Stimulated activated CD4-positive, alpha-beta T cell treated with anti-CD3 and anti-CD28 coated beads, Interleukin-4, amount 100 ng/mL, for 48 hours (primary cell): ENCODE results near the gene HTR1D.
"Not testable (repeated sequence)": the region's sequence is repeated elsewhere in the genome, so short reads cannot be mapped to it uniquely, and the experiment has no call there.

Experiments
- DNase-seq, 2 donors: peaks; one replicate each; pipeline ENCODE4 v3.0.0-alpha.2; 2020; ENCODE audit warnings: low read depth in 2 of 2

Gene HTR1D

GRCh38 chr1:23216771-23217420, 406 bp downstream of the HTR1D start:
- DNase-seq, result peak; percentile 8 to 39

- no peak for DNase-seq
Measured at GRCh38 chr1:23215751-23216449, 1.4 kb downstream of the HTR1D start.

- DNase-seq, result no peak
Measured at GRCh38 chr1:23215291-23215690, 2.0 kb downstream of the HTR1D start.

DNA sequence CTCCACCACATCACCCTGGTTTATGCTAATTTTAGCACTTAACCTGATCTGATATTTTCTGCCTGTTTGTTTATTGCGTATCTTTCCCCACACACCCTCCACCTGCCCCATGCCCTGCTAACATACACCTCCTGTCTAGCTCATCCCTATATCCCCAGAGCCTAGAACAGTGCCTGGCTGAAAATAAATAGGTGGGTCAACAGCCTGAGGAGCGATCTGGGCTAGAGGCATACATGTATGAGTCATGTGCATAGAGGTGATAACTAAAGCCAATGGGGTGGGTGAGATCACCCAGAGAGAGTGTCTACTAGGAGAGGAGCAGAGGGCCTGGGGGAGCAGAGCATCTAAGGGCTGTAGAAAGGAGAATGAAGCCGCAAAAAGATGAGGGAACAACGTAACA, 2.7 kb downstream of the HTR1D start:
- DNase-seq, result no peak

DNA sequence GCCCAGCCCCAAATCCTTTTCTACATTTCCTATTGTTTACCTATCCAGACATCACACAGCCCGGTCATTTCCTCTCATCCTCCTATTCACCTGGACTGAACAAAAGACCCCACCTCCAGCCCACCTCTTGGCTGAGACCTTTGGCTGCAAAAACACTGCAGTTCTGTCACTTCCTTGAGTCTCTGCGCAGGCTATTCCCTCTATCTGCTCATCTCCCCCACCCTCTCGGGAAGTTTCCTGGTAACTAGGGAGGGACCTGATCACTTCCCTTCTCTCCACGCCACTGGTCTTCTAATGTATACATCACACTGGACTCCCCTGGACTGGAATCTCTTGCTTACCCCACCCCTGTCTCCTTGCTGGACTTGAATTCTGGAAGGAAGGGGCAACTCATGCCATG, 5.3 kb downstream of the HTR1D start:
- DNase-seq, result no peak

- DNase-seq, result no peak
Measured at GRCh38 chr1:23210963-23211362, 6.3 kb downstream of the HTR1D start.

DNA sequence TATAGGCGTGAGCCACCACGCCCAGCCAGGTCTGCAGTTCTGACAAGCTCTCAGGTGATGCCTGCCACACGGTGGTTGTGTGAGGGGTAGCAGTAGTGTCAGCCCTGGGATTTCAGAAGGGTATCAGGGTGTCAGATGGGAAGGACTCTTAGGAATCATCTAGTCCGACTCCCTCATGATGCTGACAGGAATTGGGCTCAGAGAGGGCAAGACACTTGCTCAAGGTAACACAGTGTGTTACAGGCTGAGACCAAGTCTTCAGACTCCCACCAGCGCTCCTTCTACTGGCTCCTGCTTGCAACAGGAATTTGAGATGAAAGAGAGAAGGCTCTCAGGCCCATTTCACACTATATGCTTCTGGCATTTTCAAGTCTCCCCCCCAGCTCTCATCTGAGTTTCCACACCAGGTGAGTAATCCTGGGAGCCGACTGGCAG, 6.9 kb downstream of the HTR1D start:
- no peak for DNase-seq

- DNase-seq, result no peak
Measured at GRCh38 chr1:23209770-23210169, 7.5 kb downstream of the HTR1D start.

DNA sequence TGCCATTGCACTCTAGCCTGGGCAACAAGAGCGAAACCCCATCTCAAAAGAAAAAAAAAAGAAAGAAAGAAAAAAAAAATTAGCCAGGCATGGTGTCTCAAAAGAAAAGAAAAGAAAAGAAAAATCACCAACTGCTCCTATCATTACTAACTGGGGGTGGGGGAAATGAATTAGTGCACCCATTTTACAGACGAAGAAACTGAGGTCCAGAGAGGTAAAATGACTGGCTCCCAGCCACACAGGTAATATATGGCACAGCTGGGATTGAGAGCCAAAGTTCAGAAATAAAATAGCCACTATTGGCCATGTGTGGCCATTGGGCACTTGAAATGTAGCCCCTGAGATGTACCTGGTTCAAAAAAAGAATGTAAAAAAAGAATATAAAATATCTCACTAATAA, 8.8 kb downstream of the HTR1D start:
- DNase-seq, result no peak

- not testable (repeated sequence) for DNase-seq
Measured at GRCh38 chr1:23207733-23208132, 9.6 kb downstream of the HTR1D start.

- no peak for DNase-seq
Measured at GRCh38 chr1:23202263-23202749, 15.0 kb downstream of the HTR1D start.

DNA sequence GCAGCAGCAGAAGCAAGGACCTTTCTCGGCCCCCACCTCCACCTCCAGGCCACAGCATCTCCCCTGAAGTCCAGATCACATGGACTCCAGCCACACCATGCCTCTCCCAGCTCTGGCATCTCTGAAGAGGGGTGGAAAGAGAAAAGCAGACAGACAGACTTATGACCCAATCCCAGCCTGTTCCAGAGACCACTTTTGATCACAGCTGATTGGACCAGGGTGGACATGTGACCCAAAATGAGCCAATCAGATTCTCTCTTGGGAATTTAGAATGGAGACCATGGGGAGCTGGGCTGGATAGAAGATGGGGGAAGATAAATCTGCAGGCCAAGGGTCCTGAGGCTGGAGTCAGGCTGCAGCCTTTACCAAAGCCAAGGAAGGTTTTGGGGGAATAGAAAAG, 16.4 kb downstream of the HTR1D start:
- DNase-seq, result no peak

DNA sequence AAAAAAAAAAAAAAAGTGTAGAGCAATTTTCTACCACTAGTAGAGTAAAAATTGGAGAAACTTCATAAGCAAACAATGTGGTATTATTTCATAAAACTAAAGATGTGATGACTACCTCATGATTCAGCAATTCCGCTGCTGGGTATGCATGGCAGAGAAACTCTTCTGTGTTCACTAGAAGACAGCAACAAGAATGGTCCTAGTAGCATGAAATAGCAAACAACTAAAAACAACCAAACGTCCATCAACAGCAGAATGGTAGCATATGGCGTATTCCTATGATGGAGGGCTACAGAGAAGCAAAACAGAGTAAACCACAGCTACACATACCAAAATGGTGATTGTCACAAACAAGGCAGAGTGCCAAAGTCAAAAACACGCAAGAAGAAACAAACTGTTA, 18.9 kb downstream of the HTR1D start:
- DNase-seq, result no peak

- no peak for DNase-seq
Measured at GRCh38 chr1:23196627-23197328, 20.5 kb downstream of the HTR1D start.

- no peak for DNase-seq
Measured at GRCh38 chr1:23194119-23194984, 22.9 kb downstream of the HTR1D start.

DNA sequence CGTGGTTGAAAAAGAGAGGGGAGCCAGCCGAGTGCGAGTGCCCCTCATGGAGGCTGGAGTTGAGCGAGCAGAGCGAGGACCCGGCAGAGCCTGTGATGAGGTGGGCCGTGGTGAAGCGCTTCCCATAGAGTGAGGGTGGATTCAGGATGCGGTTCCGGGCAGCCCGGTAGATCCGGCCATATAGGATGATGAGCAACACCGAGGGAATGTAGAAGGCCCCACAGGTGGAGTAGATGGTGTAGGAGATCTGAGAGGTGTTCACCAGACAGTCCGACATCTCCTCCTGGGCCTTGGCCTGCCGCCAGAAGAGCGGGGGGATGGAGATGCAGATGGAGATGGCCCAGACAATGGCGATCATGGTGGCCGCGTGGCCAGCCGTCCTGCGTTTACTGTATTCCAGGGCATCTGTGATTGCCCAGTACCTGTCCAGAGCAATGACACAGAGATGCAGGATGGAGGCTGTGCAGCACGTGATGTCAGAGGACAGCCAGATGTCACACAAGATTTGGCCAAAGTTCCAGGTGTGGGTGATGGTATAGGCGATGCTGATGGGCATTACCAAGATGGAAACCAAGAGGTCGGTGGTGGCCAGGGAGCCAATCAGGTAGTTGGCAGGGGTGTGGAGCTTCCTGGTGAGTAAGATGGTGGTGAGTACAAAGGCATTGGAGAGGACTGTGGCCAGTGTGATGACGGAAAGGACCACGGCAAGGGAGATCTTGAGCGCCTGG, 23.7 kb downstream of the HTR1D start:
- no peak for DNase-seq

GRCh38 chr1:23191199-23191598, 26.1 kb downstream of the HTR1D start:
- no peak for DNase-seq

DNA sequence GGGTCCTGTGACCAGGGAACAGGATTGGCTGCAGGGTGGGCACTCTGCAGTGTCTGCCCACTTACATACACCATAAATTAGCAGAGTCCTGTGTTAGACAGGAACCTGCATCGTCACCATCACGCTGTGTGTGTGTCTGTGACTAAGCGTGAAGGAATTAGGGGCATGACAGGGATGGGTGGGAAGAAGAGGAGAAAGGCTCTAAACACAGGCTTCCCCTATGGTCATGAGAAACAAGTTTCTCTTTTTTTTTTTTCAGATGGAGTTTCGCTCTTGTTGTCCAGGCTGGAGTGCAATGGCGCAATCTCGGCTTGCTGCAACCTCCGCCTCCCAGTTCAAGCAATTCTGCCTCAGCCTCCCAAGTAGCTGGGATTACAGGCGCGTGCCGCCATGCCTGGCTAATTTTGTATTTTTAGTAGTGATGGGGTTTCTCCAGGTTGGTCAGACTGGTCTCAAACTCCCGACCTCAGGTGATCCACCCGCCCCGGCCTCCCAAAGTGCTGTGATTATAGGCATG, 28.3 kb downstream of the HTR1D start:
- not testable (repeated sequence) for DNase-seq

GRCh38 chr1:23188434-23188884, 28.8 kb downstream of the HTR1D start:
- no peak for DNase-seq

DNA sequence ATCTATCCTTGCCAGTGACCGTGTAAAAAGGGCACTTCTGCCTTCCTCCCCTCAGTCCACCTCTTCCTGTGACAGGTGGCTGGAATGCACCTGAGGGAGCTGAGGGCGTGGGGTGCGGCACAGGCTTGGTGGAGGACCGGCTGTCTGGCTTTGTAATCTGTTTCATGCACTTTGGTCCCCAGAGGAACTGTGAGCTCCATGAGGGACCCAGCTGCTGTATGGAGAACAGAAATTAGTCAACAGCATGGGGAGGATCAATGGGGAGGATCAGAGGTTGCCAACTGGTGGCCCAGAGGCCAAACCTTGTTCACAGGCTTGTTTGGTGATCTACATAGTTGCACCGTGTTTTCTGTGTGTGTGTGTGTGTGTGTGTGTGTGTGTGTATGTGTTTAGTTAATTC, 29.7 kb downstream of the HTR1D start:
- DNase-seq, result no peak

- no peak for DNase-seq
Measured at GRCh38 chr1:23185381-23185780, 31.9 kb downstream of the HTR1D start.
